GM23248 (cell line): ENCODE results near the gene TBC1D1. TPM values are rescaled to one million over a fixed set of nuclear protein-coding genes. Genes with fewer than 3 reads are reported as not detected.

Experiments used
- DNase-seq: peaks from one replicate; pipeline ENCODE4 v3.0.0-alpha.2; 2015
- H2AFZ ChIP-seq: fragments of 200-600 bp; sonication (generic); 2 replicates; pipeline ENCODE4 v1.6.1; 2016; ENCODE audit warnings: antibody characterized with exemption
- H3F3A ChIP-seq: fragments of 200-600 bp; sonication (generic); 2 replicates; pipeline ENCODE4 v1.6.1; 2016; ENCODE audit warnings: mild to moderate bottlenecking, antibody characterized with exemption, mixed run types; ENCODE audit not compliant: insufficient read depth
- H3K27ac ChIP-seq: fragments of 200-600 bp; sonication (generic); 2 replicates; pipeline ENCODE4 v1.5.1; 2016; ENCODE audit warnings: mild to moderate bottlenecking
- H3K27me3 ChIP-seq: fragments of 200-600 bp; sonication (generic); replicated peaks from 2 replicates; pipeline ENCODE4 v1.6.1; 2016; ENCODE audit warnings: mild to moderate bottlenecking; ENCODE audit not compliant: insufficient read depth
- H3K36me3 ChIP-seq: fragments of 200-600 bp; sonication (generic); 2 replicates; pipeline ENCODE4 v1.6.1; 2016; ENCODE audit warnings: low read depth, mild to moderate bottlenecking
- H3K4me1 ChIP-seq: fragments of 200-600 bp; sonication (generic); 2 replicates; pipeline ENCODE4 v1.6.1; 2016; ENCODE audit warnings: mild to moderate bottlenecking; ENCODE audit not compliant: insufficient read depth
- H3K4me2 ChIP-seq: fragments of 200-600 bp; sonication (generic); one replicate; pipeline ENCODE4 v1.6.1; 2016; ENCODE audit warnings: mild to moderate bottlenecking; ENCODE audit not compliant: unreplicated experiment
- H3K4me3 ChIP-seq: fragments of 200-600 bp; sonication (generic); 2 replicates; pipeline ENCODE4 v1.5.1; 2016; ENCODE audit warnings: mild to moderate bottlenecking
- H3K79me2 ChIP-seq: fragments of 200-600 bp; sonication (generic); 2 replicates; pipeline ENCODE4 v1.6.1; 2016; ENCODE audit warnings: mild to moderate bottlenecking; ENCODE audit not compliant: insufficient read depth
- H3K9ac ChIP-seq: fragments of 200-600 bp; sonication (generic); 2 replicates; pipeline ENCODE4 v1.6.1; 2016; ENCODE audit warnings: mild to moderate bottlenecking
- H3K9me2 ChIP-seq: fragments of 200-600 bp; sonication (generic); 2 replicates; pipeline ENCODE4 v1.6.1; 2016; ENCODE audit warnings: mixed run types, mild to moderate bottlenecking, moderate library complexity; ENCODE audit not compliant: insufficient read depth
- H3K9me3 ChIP-seq: fragments of 200-600 bp; sonication (generic); one replicate; pipeline ENCODE4 v1.6.1; 2017; ENCODE audit warnings: low read depth
- H4K20me1 ChIP-seq: fragments of 200-600 bp; sonication (generic); 2 replicates; pipeline ENCODE4 v1.6.0; 2016; ENCODE audit not compliant: insufficient read depth
- EZH2 ChIP-seq: fragments of 200-600 bp; sonication (generic); IDR thresholded peaks from 2 replicates; pipeline ENCODE4 v1.6.1; 2018; ENCODE audit warnings: antibody characterized with exemption, mild to moderate bottlenecking; ENCODE audit not compliant: insufficient read depth, poor library complexity, severe bottlenecking
- EZH2phosphoT487 ChIP-seq: fragments of 200-600 bp; sonication (generic); IDR thresholded peaks from 2 replicates; pipeline ENCODE4 v1.6.1; 2018; ENCODE audit warnings: antibody characterized with exemption, moderate library complexity, mild to moderate bottlenecking, low read depth; ENCODE audit not compliant: insufficient read depth
- WGBS, 2 experiments: methylation state at CpG; one replicate each; pipeline ENCODE4 v1.1.6; 2015 to 2017; ENCODE audit warnings: low lambda C conversion rate in 2 of 2, low coverage in 1 of 2; ENCODE audit errors: missing lambda C conversion rate in 2 of 2; 5-methylcytosine and 5-hydroxymethylcytosine counted together
- in situ Hi-C: fragments of 300-500 bp; cut with MboI; formaldehyde crosslinking; loops from 2 replicates; pipeline ENCODE4 v1.15.0; 2020
- polyA plus RNA-seq: library from polyadenylated mRNA; unstranded; fragments of >200 nt; fragmentation: Nextera tagmentation; extraction: Ambion mirVana; gene quantifications from 2 replicates; pipeline ENCODE4 v1.2.1, GENCODE V29; 2016
- total RNA-seq: library from RNA; depleted of rRNA; stranded (reverse); fragments of >200 nt; shearing (Covaris generic); gene quantifications from 2 replicates; pipeline ENCODE4 v1.2.3, GENCODE V29; 2014

TBC1D1 gene
- total and polyA plus RNA-seq, 2 experiments from 2014 or later = 12.4 to 34.6 TPM

DNA sequence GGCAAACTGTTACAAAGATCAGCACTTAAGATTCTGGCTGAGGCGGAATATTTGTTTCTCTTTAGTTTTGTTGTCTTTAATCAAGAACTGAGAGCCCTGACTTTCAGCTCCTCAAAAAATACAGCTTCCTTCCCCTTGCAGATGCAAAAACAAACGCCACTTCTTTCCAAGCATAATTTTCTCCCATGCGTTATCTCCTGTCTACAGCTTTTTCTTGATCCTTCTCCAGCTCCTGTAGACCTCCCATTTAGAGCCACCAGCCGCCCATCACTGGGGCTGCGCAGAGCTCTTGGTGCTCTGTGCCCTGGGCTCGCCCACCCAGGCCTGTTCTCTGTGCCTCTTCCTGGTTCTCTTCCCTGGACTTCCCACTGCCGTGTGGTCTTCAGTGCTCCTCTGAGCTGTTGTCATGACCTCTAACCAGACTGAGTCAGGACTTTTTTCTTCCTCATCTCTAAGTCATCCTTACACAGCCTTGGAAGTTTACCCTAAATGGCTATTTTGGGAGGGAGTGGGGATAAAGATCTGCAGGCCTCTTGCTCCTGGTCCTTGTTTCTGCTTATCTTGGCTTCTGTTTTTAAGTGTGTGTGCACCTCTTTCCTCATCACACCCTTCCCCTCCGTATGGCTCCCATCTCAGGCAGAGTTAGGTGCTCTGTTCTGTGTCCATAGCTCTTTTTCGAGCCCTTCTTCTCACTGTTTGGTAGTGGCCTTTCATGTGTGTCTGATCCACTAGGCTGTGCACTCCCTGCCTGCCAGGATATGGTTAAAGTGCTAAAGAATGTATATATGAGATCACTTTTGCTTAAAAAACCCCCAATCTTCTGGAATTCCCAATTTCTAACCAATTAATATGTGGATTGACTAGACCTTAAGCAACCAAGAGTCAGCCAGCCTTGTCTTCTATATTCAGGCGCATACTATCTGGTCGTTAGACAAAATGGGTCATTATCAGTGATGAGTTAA, 191.8 kb downstream of the TBC1D1 start:
- Histone ChIP-seq H3K4me2 (peak overlapping the region; percentile 35), H3K36me3 (no peaks in the 10 kb centered on the region), H3K9ac (peak overlapping the region; percentile 60), H3K27me3 (no peaks in the 10 kb centered on the region), H3K9me2 (no peaks in the 10 kb centered on the region), H4K20me1 (no peaks in the 10 kb centered on the region), H2AFZ (peak overlapping the region; percentile 68), H3K9me3 (no peaks in the 10 kb centered on the region), H3K4me1 (peaks cover 62% of the 10 kb centered on the region), H3F3A (peaks cover 33% of the 10 kb centered on the region), H3K4me3 (no peak overlapping the region), H3K27ac (peak overlapping the region; percentile 84), H3K79me2 (no peaks in the 10 kb centered on the region)
- WGBS, 2 experiments = 60 to 66% methylated on average over 11 of the region's 11 CpGs
- in situ Hi-C loops = no loop called here
- TF ChIP-seq EZH2 = no peak
- TF ChIP-seq EZH2phosphoT487 = no peak
- peak; percentile 84 for DNase-seq

DNA sequence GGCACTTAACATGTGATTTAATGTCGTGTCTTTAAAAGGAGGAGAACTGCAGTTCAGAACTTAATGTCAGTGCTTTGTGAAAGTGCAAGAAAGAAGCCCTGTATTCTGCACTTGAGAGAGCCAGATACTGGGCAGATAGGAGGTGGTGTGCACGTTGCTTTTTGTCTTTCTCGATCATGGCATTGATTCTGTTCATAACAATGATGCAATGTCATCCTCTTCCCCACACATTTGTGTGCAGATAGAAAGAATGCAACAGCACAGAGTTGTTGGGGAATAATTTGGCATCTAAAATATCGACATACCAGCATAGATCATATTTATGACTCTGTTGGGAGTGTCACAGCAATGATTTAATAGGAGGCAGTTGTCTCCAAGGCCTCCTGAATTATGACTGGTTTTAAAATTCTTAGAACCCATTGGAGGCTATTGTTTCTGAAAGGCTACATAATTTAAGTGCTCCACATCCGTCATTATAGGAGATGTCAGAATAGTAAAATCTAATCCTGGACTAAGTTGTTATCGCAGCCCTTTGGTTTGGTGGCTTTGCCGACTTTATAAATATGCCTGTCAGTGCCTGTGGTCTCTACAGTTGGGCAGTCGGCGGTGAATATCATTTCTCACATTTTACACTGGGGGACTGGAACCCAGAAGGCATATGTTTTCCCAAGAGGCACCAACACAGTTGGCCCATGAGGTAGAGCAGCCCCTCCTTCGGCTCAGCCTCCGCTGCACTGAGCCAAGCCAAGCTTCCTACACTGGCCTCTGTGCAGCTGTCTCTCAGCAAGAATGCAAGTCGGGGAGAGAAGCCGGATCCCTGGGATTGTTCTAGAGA, 194.2 kb downstream of the TBC1D1 start:
- H3K4me3 ChIP-seq = 0 out of 2 replicates have a peak overlapping the region, but pooled peaks have one; percentile 0
- peaks cover 45% of the 10 kb centered on the region for H3K4me1 ChIP-seq
- H3K9me2 ChIP-seq = no peaks in the 10 kb centered on the region
- no peaks in the 10 kb centered on the region for H4K20me1 ChIP-seq
- peak overlapping the region; percentile 34 for H2AFZ ChIP-seq
- peak; percentile 48 for DNase-seq
- in situ Hi-C loops = no loop called here
- 27 to 29% methylated on average over 13 of the region's 13 CpGs for WGBS, 2 experiments
- H3K9ac ChIP-seq = peak overlapping the region; percentile 9; the same call in 1 of the 2 replicates
- H3F3A ChIP-seq = peaks cover 24% of the 10 kb centered on the region; the same call in 1 of the 2 replicates
- H3K9me3 ChIP-seq = no peaks in the 10 kb centered on the region
- H3K27me3 ChIP-seq = no peaks in the 10 kb centered on the region
- no peaks in the 10 kb centered on the region for H3K79me2 ChIP-seq
- peak overlapping the region; percentile 84 for H3K27ac ChIP-seq
- H3K36me3 ChIP-seq = no peaks in the 10 kb centered on the region
- H3K4me2 ChIP-seq = peak overlapping the region; percentile 19
- no peak for TF ChIP-seq EZH2phosphoT487
- TF ChIP-seq EZH2 = no peak

DNA sequence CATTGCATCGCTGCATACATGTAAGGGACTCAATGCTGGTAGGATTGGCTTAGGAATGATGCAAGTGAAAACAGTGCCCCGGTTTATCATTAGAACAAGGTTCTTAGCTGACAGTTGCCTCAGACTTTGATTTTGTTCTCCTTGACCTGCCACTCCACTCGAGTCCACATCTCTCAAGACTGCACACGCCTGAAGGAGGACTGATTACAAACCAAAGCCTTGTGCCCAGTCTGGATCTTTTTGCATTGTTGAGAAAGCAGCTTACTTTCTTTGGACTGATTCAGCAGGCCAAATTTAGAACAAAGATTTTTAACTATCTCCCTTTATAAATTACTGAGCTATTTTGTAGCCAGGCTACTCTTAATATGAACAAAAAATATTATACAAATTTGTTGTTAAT, 194.9 kb downstream of the TBC1D1 start:
- no peaks in the 10 kb centered on the region for H3K36me3 ChIP-seq
- no peaks in the 10 kb centered on the region for H3K9me2 ChIP-seq
- peak overlapping the region; percentile 19 for H3K4me2 ChIP-seq
- peaks cover 24% of the 10 kb centered on the region; the same call in 1 of the 2 replicates for H3F3A ChIP-seq
- H3K9me3 ChIP-seq = no peaks in the 10 kb centered on the region
- peak overlapping the region; percentile 84 for H3K27ac ChIP-seq
- 43 to 50% methylated on average over 4 of the region's 4 CpGs for WGBS, 2 experiments
- no peaks in the 10 kb centered on the region for H4K20me1 ChIP-seq
- H3K79me2 ChIP-seq = no peaks in the 10 kb centered on the region
- 0 out of 2 replicates have a peak overlapping the region, but pooled peaks have one; percentile 6 for H2AFZ ChIP-seq
- no peak for TF ChIP-seq EZH2phosphoT487
- no peak for TF ChIP-seq EZH2
- H3K27me3 ChIP-seq = no peaks in the 10 kb centered on the region
- no peak overlapping the region for H3K4me3 ChIP-seq
- in situ Hi-C loops = no loop called here
- peak; percentile 47 for DNase-seq
- H3K4me1 ChIP-seq = peaks cover 45% of the 10 kb centered on the region
- peak overlapping the region; percentile 9; the same call in 1 of the 2 replicates for H3K9ac ChIP-seq
